Measurements from ENCODE around the gene NPHP4. TPM values are rescaled to one million over a fixed set of nuclear protein-coding genes. Genes with fewer than 3 reads are reported as not detected.

The NPHP4 gene
- total and polyA plus RNA-seq, 2 donors (not counting 3 experiments of a cell fraction or from before 2014, with no cell fraction given) = 4.4 to 11.7 TPM

GRCh38 chr1:5928714-5929400 is 63.4 kb downstream of the NPHP4 start:
- dilution Hi-C loops (cut with MboI; ENCODE audit: extremely low pct_ligation_motif_present, low sequenced_read_pairs) (no loop called here), intact Hi-C loops (cut with micrococcal nuclease) (no loop called here)
- Histone ChIP-seq H2AFZ (ENCODE audit: low read depth, low read length) (no peak overlapping the region), H4K20me1 (replicated peaks; ENCODE audit: control insufficient read depth, extremely low read depth, insufficient read depth, low read length) (no peaks in the 10 kb centered on the region), H3K4me2 (ENCODE audit: insufficient read depth, low read length) (no peak overlapping the region), H3K9me1 (replicated peaks; ENCODE audit: control insufficient read depth, extremely low read depth, insufficient read depth, low read length) (no peaks in the 10 kb centered on the region), H3K27ac (ENCODE audit: insufficient read depth, low read depth, low read length) (no peak overlapping the region), H3K9me3 (replicated peaks; ENCODE audit: control insufficient read depth, insufficient read depth, low read length) (no peaks in the 10 kb centered on the region), H3K9ac (replicated peaks; ENCODE audit: extremely low read depth, insufficient read depth, low read length) (no peak overlapping the region), H3K4me1 (ENCODE audit: control insufficient read depth, extremely low read depth, insufficient read depth, low read length) (no peaks in the 10 kb centered on the region), H3K79me2 (ENCODE audit: control insufficient read depth, insufficient read depth, low read length) (no peaks in the 10 kb centered on the region), H3K27me3 (ENCODE audit: control insufficient read depth in 2 of 2, insufficient read depth in 2 of 2, low read length in 2 of 2) (no peaks in the 10 kb centered on the region), H3K4me3 (replicated peaks in 1 of 3; ENCODE audit: insufficient read depth in 1 of 3, low read depth in 1 of 3, low read length in 3 of 3) (no peak overlapping the region), H3K36me3 (ENCODE audit: control insufficient read depth in 2 of 2, extremely low read depth in 1 of 2, insufficient read depth in 2 of 2, low read length in 2 of 2) (no peaks in the 10 kb centered on the region)
- no peak for FAIRE-seq
- no peak for DNase-seq (ENCODE audit: low read depth, low spot score)
- no TSS peak for BruUV-seq (replicated peaks)
- TF ChIP-seq FOS (IDR thresholded peaks at IDR 0.05; ENCODE audit: borderline replicate concordance, insufficient read depth, low read length) (no peak), MYC (IDR thresholded peaks at IDR 0.05; ENCODE audit: low read depth, low read length) (no peak)
- POLR2A ChIA-PET = no interaction called here
- CTCF ChIA-PET = no interaction called here

GRCh38 chr1:5927506-5928370 is 64.5 kb downstream of the NPHP4 start:
- no peaks in the 10 kb centered on the region for H3K9me1 ChIP-seq (replicated peaks; ENCODE audit: control insufficient read depth, extremely low read depth, insufficient read depth, low read length)
- H3K27ac ChIP-seq (ENCODE audit: insufficient read depth, low read depth, low read length) = no peak overlapping the region
- H3K36me3 ChIP-seq (ENCODE audit: control insufficient read depth in 2 of 2, extremely low read depth in 1 of 2, insufficient read depth in 2 of 2, low read length in 2 of 2) = no peaks in the 10 kb centered on the region
- TF ChIP-seq JUN (IDR thresholded peaks at IDR 0.05; ENCODE audit: borderline replicate concordance, insufficient read depth, insufficient read length, low read depth) = no peak
- no peaks in the 10 kb centered on the region for H3K9me3 ChIP-seq (replicated peaks; ENCODE audit: control insufficient read depth, insufficient read depth, low read length)
- H2AFZ ChIP-seq (ENCODE audit: low read depth, low read length) = no peak overlapping the region
- no peaks in the 10 kb centered on the region for H4K20me1 ChIP-seq (replicated peaks; ENCODE audit: control insufficient read depth, extremely low read depth, insufficient read depth, low read length)
- intact Hi-C loops (cut with micrococcal nuclease) = no loop called here
- H3K27me3 ChIP-seq (ENCODE audit: control insufficient read depth in 2 of 2, insufficient read depth in 2 of 2, low read length in 2 of 2) = no peaks in the 10 kb centered on the region
- ChIA-PET POLR2A (no interaction called here), CTCF (no interaction called here)
- no peak overlapping the region for H3K4me3 ChIP-seq (replicated peaks in 1 of 3; ENCODE audit: insufficient read depth in 1 of 3, low read depth in 1 of 3, low read length in 3 of 3)
- no peak for FAIRE-seq
- H3K4me2 ChIP-seq (ENCODE audit: insufficient read depth, low read length) = no peak overlapping the region
- no peak for DNase-seq (ENCODE audit: low read depth, low spot score)
- H3K79me2 ChIP-seq (ENCODE audit: control insufficient read depth, insufficient read depth, low read length) = no peaks in the 10 kb centered on the region
- no peaks in the 10 kb centered on the region for H3K4me1 ChIP-seq (ENCODE audit: control insufficient read depth, extremely low read depth, insufficient read depth, low read length)
- dilution Hi-C loops (cut with MboI; ENCODE audit: extremely low pct_ligation_motif_present, low sequenced_read_pairs) = no loop called here
- BruUV-seq (replicated peaks) = no TSS peak
- no peak overlapping the region for H3K9ac ChIP-seq (replicated peaks; ENCODE audit: extremely low read depth, insufficient read depth, low read length)

Data from endothelial cell of umbilical vein (primary cell).